GM19468 (cell line): ENCODE results near the gene CAMSAP1.
"Not testable (repeated sequence)": the region's sequence is repeated elsewhere in the genome, so short reads cannot be mapped to it uniquely, and the experiment has no call there.

Experiments
- ATAC-seq: cut with Tn5 transposase; IDR thresholded peaks from one replicate; pipeline ENCODE4 v1.9.1; 2021; ENCODE audit warnings: mild to moderate bottlenecking, moderate library complexity, moderate number of reproducible peaks; ENCODE audit not compliant: unreplicated experiment; ENCODE audit errors: extremely low read depth

The CAMSAP1 gene

GRCh38 chr9:135903358-135903656, 4.0 kb downstream of the CAMSAP1 start:
- ATAC-seq = no peak

GRCh38 chr9:135902655-135903357, 4.5 kb downstream of the CAMSAP1 start:
- ATAC-seq = no peak

- no peak for ATAC-seq
These were observed 5.5 kb downstream of the CAMSAP1 start for GRCh38 chr9:135901826-135902225.

GRCh38 chr9:135901031-135901758, 6.2 kb downstream of the CAMSAP1 start:
- no peak for ATAC-seq

- no peak for ATAC-seq
These were observed 8.5 kb downstream of the CAMSAP1 start for GRCh38 chr9:135898634-135899407.

- no peak for ATAC-seq
These were observed 10.7 kb downstream of the CAMSAP1 start for GRCh38 chr9:135896626-135897025.

GRCh38 chr9:135896205-135896604, 11.1 kb downstream of the CAMSAP1 start:
- no peak for ATAC-seq

GRCh38 chr9:135895202-135895848, 12.0 kb downstream of the CAMSAP1 start:
- ATAC-seq = no peak

GRCh38 chr9:135893104-135893503, 14.2 kb downstream of the CAMSAP1 start:
- no peak for ATAC-seq

GRCh38 chr9:135892327-135892726, 15.0 kb downstream of the CAMSAP1 start:
- ATAC-seq = not testable (repeated sequence)

- ATAC-seq = no peak
These were observed 16.2 kb downstream of the CAMSAP1 start for GRCh38 chr9:135891027-135891631.

GRCh38 chr9:135890190-135891026, 16.9 kb downstream of the CAMSAP1 start:
- no peak for ATAC-seq

- ATAC-seq = no peak
These were observed 17.7 kb downstream of the CAMSAP1 start for GRCh38 chr9:135889564-135890189.

GRCh38 chr9:135888766-135889394, 18.5 kb downstream of the CAMSAP1 start:
- ATAC-seq = no peak

- no peak for ATAC-seq
These were observed 19.1 kb downstream of the CAMSAP1 start for GRCh38 chr9:135888126-135888765.

GRCh38 chr9:135887585-135888050, 19.7 kb downstream of the CAMSAP1 start:
- no peak for ATAC-seq

- ATAC-seq = no peak
These were observed 20.3 kb downstream of the CAMSAP1 start for GRCh38 chr9:135887021-135887507.
